Smooth muscle cell (in vitro differentiated cells): ENCODE data around the gene HOMER2. TPM values are rescaled to one million over a fixed set of nuclear protein-coding genes. Genes with fewer than 3 reads are reported as not detected.

Source experiments
- DNase-seq: peaks from one replicate; lab custom pipeline; 2025; ENCODE audit not compliant: unreplicated experiment; lab: John Stamatoyannopoulos, UW
- H2AFZ ChIP-seq: fragments of 200-600 bp; sonication (generic); 2 replicates; pipeline ENCODE4 v1.6.0; 2016; ENCODE audit warnings: antibody characterized with exemption, low read depth, mild to moderate bottlenecking
- H3F3A ChIP-seq: fragments of 200-600 bp; sonication (generic); 2 replicates; pipeline ENCODE4 v1.6.0; 2017; ENCODE audit warnings: antibody characterized with exemption, low read depth
- H3K27ac ChIP-seq: fragments of 200-600 bp; sonication (generic); 2 replicates; pipeline ENCODE4 v1.5.1; 2016; ENCODE audit warnings: low read depth, mild to moderate bottlenecking
- H3K27me3 ChIP-seq: fragments of 200-600 bp; sonication (generic); 2 replicates; pipeline ENCODE4 v1.6.1; 2016; ENCODE audit warnings: low read depth, mild to moderate bottlenecking
- H3K36me3 ChIP-seq: fragments of 200-600 bp; sonication (generic); 2 replicates; pipeline ENCODE4 v1.5.1; 2016; ENCODE audit warnings: low read depth
- H3K4me1 ChIP-seq: fragments of 200-600 bp; sonication (generic); 2 replicates; pipeline ENCODE4 v1.5.1; 2016; ENCODE audit warnings: low read depth
- H3K4me2 ChIP-seq: fragments of 200-600 bp; sonication (generic); 2 replicates; pipeline ENCODE4 v1.6.0; 2016; ENCODE audit warnings: mild to moderate bottlenecking
- H3K4me3 ChIP-seq: fragments of 200-600 bp; sonication (generic); 2 replicates; pipeline ENCODE4 v1.5.1; 2016; ENCODE audit warnings: mild to moderate bottlenecking
- H3K79me2 ChIP-seq: fragments of 200-600 bp; sonication (generic); 2 replicates; pipeline ENCODE4 v1.6.0; 2016; ENCODE audit warnings: low read depth, mild to moderate bottlenecking
- H3K9ac ChIP-seq: fragments of 200-600 bp; sonication (generic); 2 replicates; pipeline ENCODE4 v1.6.0; 2016; ENCODE audit warnings: low read depth
- H3K9me3 ChIP-seq: fragments of 200-600 bp; sonication (generic); replicated peaks from 2 replicates; pipeline ENCODE4 v1.5.1; 2016; ENCODE audit warnings: low read depth
- H4K20me1 ChIP-seq: fragments of 200-600 bp; sonication (generic); 2 replicates; pipeline ENCODE4 v1.6.0; 2016; ENCODE audit warnings: low read depth
- CTCF ChIP-seq: fragments of 200-600 bp; sonication (generic); IDR thresholded peaks from 2 replicates; pipeline ENCODE4 v1.5.1; 2017; ENCODE audit warnings: borderline replicate concordance, mild to moderate bottlenecking, antibody characterized with exemption; ENCODE audit not compliant: insufficient read depth, poor library complexity, severe bottlenecking
- WGBS: methylation state at CpG from one replicate; pipeline ENCODE4 v1.1.7; 2016; ENCODE audit warnings: low lambda C conversion rate; 5-methylcytosine and 5-hydroxymethylcytosine counted together
- polyA plus RNA-seq: library from polyadenylated mRNA; unstranded; fragments of >200 nt; fragmentation: Nextera tagmentation; extraction: Ambion mirVana; gene quantifications from 2 replicates; pipeline ENCODE4 v1.2.1, GENCODE V29; 2016
- total RNA-seq: library from RNA; depleted of rRNA; stranded (reverse); fragments of >200 nt; gene quantifications from 2 replicates; pipeline ENCODE4 v1.2.3, GENCODE V29; 2014

Gene HOMER2
- total and polyA plus RNA-seq, 2 experiments from 2014 or later: 3.1 to 18.8 TPM

DNA sequence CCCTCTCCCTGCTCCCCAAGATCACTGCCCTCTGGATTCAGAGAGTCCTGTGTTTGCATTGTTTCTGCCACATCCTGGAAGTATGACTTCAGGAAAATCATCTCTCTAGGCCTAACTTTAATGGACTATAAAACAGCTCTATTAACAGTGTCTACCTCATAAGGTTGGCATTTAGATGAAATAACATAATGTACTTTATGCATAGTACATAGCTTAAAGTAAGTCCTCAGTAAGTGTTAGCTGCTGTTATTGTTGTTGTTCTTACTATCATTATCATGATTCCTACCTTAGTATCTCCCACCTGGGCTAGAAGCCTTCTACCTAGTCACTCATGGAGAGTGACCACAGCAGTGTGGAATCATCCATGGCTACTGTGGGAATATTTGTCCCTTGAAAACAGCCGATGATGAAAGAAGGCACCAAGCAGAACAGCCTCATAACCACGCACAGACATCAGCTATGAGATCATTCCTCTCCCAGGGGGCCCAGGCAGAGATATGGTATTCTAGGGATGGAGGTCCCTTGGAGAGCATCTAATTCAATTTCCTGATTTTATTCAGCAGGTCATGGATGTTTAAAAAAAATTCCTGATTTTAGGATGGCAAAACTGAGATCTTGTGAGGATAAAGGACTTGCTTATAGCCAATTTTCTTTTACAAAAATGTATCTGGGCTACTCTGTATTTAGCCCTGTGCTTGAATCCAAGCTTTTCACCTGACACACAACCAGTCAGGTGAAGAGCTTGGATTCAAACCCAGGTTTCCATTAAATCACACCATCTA is 148.5 kb downstream of the HOMER2 start:
- WGBS: 77% methylated on average over 2 of the region's 2 CpGs
- H2AFZ ChIP-seq: no peak overlapping the region
- H3K27me3 ChIP-seq: peaks cover 23% of the 10 kb centered on the region
- H4K20me1 ChIP-seq: no peaks in the 10 kb centered on the region
- no peak for DNase-seq
- no peak overlapping the region for H3K4me3 ChIP-seq
- no peaks in the 10 kb centered on the region for H3K79me2 ChIP-seq
- no peaks in the 10 kb centered on the region for H3F3A ChIP-seq
- no peak overlapping the region for H3K4me2 ChIP-seq
- H3K4me1 ChIP-seq: no peaks in the 10 kb centered on the region
- TF ChIP-seq CTCF: no peak
- no peak overlapping the region for H3K9ac ChIP-seq
- no peaks in the 10 kb centered on the region for H3K36me3 ChIP-seq
- no peak overlapping the region for H3K27ac ChIP-seq
- no peaks in the 10 kb centered on the region for H3K9me3 ChIP-seq

GRCh38 chr15:82802497-82802896 is 150.0 kb downstream of the HOMER2 start:
- WGBS: 87% methylated on average over 1 of the region's 1 CpG
- TF ChIP-seq CTCF: no peak

DNA sequence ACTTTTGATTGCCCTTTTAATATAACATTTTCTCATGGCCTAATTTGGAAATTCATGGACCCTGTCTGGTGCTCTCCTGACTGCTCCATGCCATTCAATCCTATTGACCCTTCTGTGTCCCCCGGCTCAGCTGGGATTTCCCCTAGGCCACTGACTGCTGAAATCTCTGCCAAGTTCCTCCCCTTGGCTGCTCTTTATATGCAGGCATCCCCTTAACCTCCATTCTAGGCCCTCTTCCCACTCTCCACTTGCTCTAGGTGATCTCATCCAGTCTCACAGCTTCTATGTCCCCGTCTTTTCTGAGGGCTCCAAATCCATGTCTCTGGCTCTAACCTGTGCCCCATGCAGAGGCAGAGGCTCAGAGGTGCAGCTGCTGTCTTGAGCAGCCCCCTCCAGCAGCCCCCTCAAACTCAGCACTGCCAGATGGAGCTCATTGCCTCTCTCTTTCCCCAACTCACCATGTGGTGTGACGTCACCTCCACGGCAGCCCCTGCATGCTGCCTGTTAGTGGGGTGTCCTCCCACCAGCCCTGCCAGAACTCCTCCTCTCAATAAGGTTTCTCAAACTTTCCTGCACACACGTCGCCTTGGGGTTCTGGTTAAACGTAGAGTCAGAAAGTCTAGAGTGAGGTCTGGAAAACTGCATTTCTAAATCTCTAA is 153.2 kb downstream of the HOMER2 start:
- WGBS: 89% methylated on average over 7 of the region's 7 CpGs
- H3K79me2 ChIP-seq: no peaks in the 10 kb centered on the region
- H3K4me3 ChIP-seq: no peak overlapping the region
- H3K27ac ChIP-seq: no peak overlapping the region
- H4K20me1 ChIP-seq: no peaks in the 10 kb centered on the region
- DNase-seq: no peak
- H3K4me2 ChIP-seq: no peak overlapping the region
- TF ChIP-seq CTCF: no peak
- H2AFZ ChIP-seq: no peak overlapping the region
- H3K9ac ChIP-seq: no peak overlapping the region
- H3K9me3 ChIP-seq: no peaks in the 10 kb centered on the region
- H3K4me1 ChIP-seq: no peaks in the 10 kb centered on the region
- no peaks in the 10 kb centered on the region for H3K36me3 ChIP-seq
- H3K27me3 ChIP-seq: peaks cover 31% of the 10 kb centered on the region
- H3F3A ChIP-seq: no peaks in the 10 kb centered on the region

More at GRCh38 chr15:82802497-82802896, 150.0 kb downstream of the HOMER2 start:
- Histone ChIP-seq H3K9ac (no peak overlapping the region), H3K9me3 (no peaks in the 10 kb centered on the region), H3K36me3 (no peaks in the 10 kb centered on the region), H3K4me2 (no peak overlapping the region), H3F3A (no peaks in the 10 kb centered on the region), H2AFZ (no peak overlapping the region), H3K79me2 (no peaks in the 10 kb centered on the region), H3K27me3 (peaks cover 31% of the 10 kb centered on the region), H3K4me1 (no peaks in the 10 kb centered on the region), H4K20me1 (no peaks in the 10 kb centered on the region), H3K27ac (no peak overlapping the region), H3K4me3 (no peak overlapping the region)
- DNase-seq: no peak

Other genes starting within 250 kb of the HOMER2 start
- 1.0 and 1.6 TPM in 2 replicates for gene AP3B2, start 242.8 kb downstream of the HOMER2 start, total RNA-seq
- gene AP3B2, start 242.8 kb downstream of the HOMER2 start, polyA plus RNA-seq: 0.66 and 1.9 TPM in 2 replicates
- not detected in 2 replicates for gene FSD2, start 146.7 kb downstream of the HOMER2 start, total RNA-seq
- not detected in 2 replicates for gene FSD2, start 146.7 kb downstream of the HOMER2 start, polyA plus RNA-seq
- gene WHAMM, start 143.1 kb downstream of the HOMER2 start, total RNA-seq: 2.2 and 3.6 TPM in 2 replicates
- 4.1 and 5.1 TPM in 2 replicates for gene WHAMM, start 143.1 kb downstream of the HOMER2 start, polyA plus RNA-seq
- 45.6 and 56.6 TPM in 2 replicates for gene RAMAC, start 33.5 kb upstream of the HOMER2 start, total RNA-seq
- 59.2 and 61.1 TPM in 2 replicates for gene RAMAC, start 33.5 kb upstream of the HOMER2 start, polyA plus RNA-seq
- gene C15orf40, start 58.9 kb upstream of the HOMER2 start, total RNA-seq: 4.2 and 14.3 TPM in 2 replicates
- 19.3 and 29.0 TPM in 2 replicates for gene C15orf40, start 58.9 kb upstream of the HOMER2 start, polyA plus RNA-seq
- 75.2 and 84.2 TPM in 2 replicates for gene BTBD1, start 114.5 kb upstream of the HOMER2 start, total RNA-seq
- 39.3 and 43.2 TPM in 2 replicates for gene BTBD1, start 114.5 kb upstream of the HOMER2 start, polyA plus RNA-seq
- 1.5 TPM in 1 of 2 replicates, not detected in the other for gene TM6SF1, start 154.9 kb upstream of the HOMER2 start, total RNA-seq
- gene TM6SF1, start 154.9 kb upstream of the HOMER2 start, polyA plus RNA-seq: 0.14 TPM in 1 of 2 replicates, not detected in the other